ENCODE data around the gene NPLOC4. TPM values are rescaled to one million over a fixed set of nuclear protein-coding genes. Genes with fewer than 3 reads are reported as not detected.

Gene NPLOC4
- total and polyA plus RNA-seq, 4 donors, result 23.5 to 67.4 (median 50.6) TPM

GRCh38 chr17:81576621-81577277, 60.2 kb downstream of the NPLOC4 start:
- Histone ChIP-seq H3K27ac (ENCODE audit: low read depth in 1 of 2, low read length in 2 of 2) (no peak overlapping the region), H3K36me3 (ENCODE audit: control insufficient read depth in 4 of 4, insufficient read depth in 3 of 4, low read depth in 1 of 4, low read length in 3 of 4) (peaks cover 13 to 35% (median 21%) of the 10 kb centered on the region in 4 donors), H3K4me1 (ENCODE audit: control insufficient read depth in 4 of 4, insufficient read depth in 4 of 4, low read length in 3 of 4) (peaks cover 3 to 13% (median 8%) of the 10 kb centered on the region in 4 donors), H3K4me3 (ENCODE audit: low read depth in 1 of 3, low read length in 3 of 3) (no peak overlapping the region), H3K9ac (ENCODE audit: low read depth in 1 of 2, low read length in 2 of 2) (no peak overlapping the region), H3K9me3 (ENCODE audit: control insufficient read depth in 4 of 4, low read length in 3 of 4) (no peaks in the 10 kb centered on the region), H3K27me3 (ENCODE audit: control insufficient read depth in 4 of 4, insufficient read depth in 4 of 4, low read length in 3 of 4) (no peaks in the 10 kb centered on the region)
- no peak for DNase-seq (ENCODE audit: low spot score)
- TF ChIP-seq HNF4G (IDR thresholded peaks at IDR 0.05), result no peak
- no peak for TF ChIP-seq TAF1 (conservative IDR thresholded peaks at IDR 0.05)
- TF ChIP-seq YY1 (IDR thresholded peaks at IDR 0.05), result no peak
- TF ChIP-seq GABPA (IDR thresholded peaks at IDR 0.05 in 1 of 2, conservative IDR thresholded peaks at IDR 0.05 in 1 of 2), result no peak
- TF ChIP-seq SP1 (IDR thresholded peaks at IDR 0.05), result no peak
- TF ChIP-seq, protein P1, sequence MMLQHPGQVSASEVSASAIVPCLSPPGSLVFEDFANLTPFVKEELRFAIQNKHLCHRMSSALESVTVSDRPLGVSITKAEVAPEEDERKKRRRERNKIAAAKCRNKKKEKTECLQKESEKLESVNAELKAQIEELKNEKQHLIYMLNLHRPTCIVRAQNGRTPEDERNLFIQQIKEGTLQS (IDR thresholded peaks at IDR 0.05), result no peak
- no peak for TF ChIP-seq FOXA1 (IDR thresholded peaks at IDR 0.05)
- no peak for TF ChIP-seq ZBTB33 (IDR thresholded peaks at IDR 0.05)
- TF ChIP-seq RAD21 (IDR thresholded peaks at IDR 0.05), result no peak
- no peak for TF ChIP-seq HNF4A (conservative IDR thresholded peaks at IDR 0.05)
- 88% methylated on average over 17 of the region's 17 CpGs for WGBS

DNA sequence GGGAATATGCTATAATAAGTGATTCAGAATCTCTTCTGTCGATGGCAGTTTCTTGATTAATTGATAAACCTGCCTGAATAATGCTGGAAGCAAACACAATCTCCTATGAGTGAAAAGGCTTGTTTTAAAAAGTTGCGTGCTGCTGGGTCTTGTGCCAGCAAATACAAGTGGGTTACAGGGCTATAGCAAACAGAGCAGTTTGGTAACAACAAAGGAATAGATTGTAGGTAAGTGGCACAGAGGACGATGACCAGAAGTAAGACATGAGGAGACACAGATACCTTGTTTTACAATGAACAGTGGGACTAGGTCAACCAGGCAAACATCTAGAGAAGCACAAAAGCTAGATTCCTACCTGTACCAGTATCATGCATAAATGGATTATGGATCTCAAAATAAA, 61.1 kb downstream of the NPLOC4 start:
- no peak for DNase-seq (ENCODE audit: low spot score)
- Histone ChIP-seq H3K27ac (ENCODE audit: low read depth in 1 of 2, low read length in 2 of 2) (no peak overlapping the region), H3K27me3 (ENCODE audit: control insufficient read depth in 4 of 4, insufficient read depth in 4 of 4, low read length in 3 of 4) (no peaks in the 10 kb centered on the region), H3K9ac (ENCODE audit: low read depth in 1 of 2, low read length in 2 of 2) (no peak overlapping the region), H3K4me3 (ENCODE audit: low read depth in 1 of 3, low read length in 3 of 3) (no peak overlapping the region), H3K4me1 (ENCODE audit: control insufficient read depth in 4 of 4, insufficient read depth in 4 of 4, low read length in 3 of 4) (peaks cover 3 to 13% (median 8%) of the 10 kb centered on the region in 4 donors), H3K9me3 (ENCODE audit: control insufficient read depth in 4 of 4, low read length in 3 of 4) (no peaks in the 10 kb centered on the region), H3K36me3 (ENCODE audit: control insufficient read depth in 4 of 4, insufficient read depth in 3 of 4, low read depth in 1 of 4, low read length in 3 of 4) (peaks cover 16 to 41% (median 26%) of the 10 kb centered on the region in 4 donors)
- WGBS, result 63% methylated on average over 3 of the region's 3 CpGs
- no peak for TF ChIP-seq JUND (IDR thresholded peaks at IDR 0.05)
- TF ChIP-seq CTCF (IDR thresholded peaks at IDR 0.05; ENCODE audit: low read depth, low read length, missing input control), result no peak
- no peak for TF ChIP-seq RAD21 (IDR thresholded peaks at IDR 0.05)
- TF ChIP-seq ZBTB33 (IDR thresholded peaks at IDR 0.05), result no peak
- TF ChIP-seq, protein P1 (IDR thresholded peaks at IDR 0.05), result no peak
- no peak for TF ChIP-seq RXRA (IDR thresholded peaks at IDR 0.05)
- no peak for TF ChIP-seq SP1 (IDR thresholded peaks at IDR 0.05)
- TF ChIP-seq TAF1 (conservative IDR thresholded peaks at IDR 0.05), result no peak
- no peak for TF ChIP-seq HNF4G (IDR thresholded peaks at IDR 0.05)
